Dedifferentiated amniotic fluid mesenchymal stem cell (primary cell): ENCODE measurements around the gene NAGK.

Experiments
- DNase-seq: peaks from one replicate; pipeline ENCODE4 v3.0.0-alpha.2; 2016; ENCODE audit errors: extremely low spot score

The NAGK gene

GRCh38 chr2:71108091-71108490, 39.6 kb downstream of the NAGK start:
- no peak for DNase-seq

DNA sequence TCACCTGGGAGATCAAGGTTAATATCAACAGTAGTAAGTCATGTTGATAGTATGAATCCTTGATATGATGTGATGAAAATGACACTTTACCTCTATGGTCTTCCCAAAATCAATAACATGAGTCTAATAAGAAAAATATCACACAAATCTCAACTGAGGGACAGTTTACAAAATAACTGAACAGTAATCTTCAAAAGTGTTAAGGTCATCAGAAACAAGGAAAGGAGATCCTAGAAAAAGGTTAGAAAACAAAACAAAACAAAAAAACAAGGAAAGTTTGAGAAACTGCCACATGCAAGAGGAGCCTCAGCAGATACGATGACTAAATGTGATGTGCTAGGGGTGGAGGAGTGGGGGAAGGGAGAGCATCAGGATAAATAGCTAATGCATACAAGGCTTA, 45.4 kb downstream of the NAGK start:
- no peak for DNase-seq

DNA sequence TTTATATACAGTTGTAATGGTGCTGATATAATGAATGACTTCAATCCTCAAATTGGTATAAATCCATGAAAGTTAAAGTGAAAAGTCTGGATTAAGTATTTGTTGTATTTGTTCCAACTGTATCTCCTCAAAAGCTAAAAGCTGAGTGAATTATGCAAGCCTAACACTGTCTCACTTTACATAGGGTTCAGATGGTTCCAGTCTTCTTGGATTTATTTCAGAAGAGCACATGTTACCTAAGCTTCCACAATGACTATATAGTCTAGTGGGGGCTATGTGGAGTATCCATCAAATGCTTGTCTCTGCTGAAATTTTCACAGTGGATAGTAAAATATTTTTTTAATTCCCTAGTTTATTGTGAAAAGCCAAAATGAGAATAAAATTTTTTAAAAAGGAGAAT, 48.6 kb downstream of the NAGK start:
- DNase-seq = no peak

DNA sequence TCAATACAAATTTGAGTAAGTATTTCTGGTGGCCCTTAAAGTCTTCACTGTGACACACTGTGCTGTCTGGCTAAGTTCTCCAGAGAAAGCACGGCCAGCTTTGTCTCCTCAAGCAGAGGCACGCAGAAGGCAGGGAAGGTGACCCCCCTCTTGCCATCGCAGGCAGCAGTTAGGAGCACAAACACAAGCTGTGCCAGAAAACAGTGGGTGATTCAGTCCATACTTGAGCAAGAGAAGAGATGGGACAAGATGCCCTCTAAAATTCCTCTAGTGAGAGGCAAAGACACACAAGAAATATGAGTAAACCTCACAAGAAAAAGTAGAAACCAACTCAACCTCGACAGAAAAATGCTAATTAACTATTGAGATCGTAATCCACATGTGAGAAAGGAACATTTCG, 51.7 kb downstream of the NAGK start:
- DNase-seq = no peak

DNA sequence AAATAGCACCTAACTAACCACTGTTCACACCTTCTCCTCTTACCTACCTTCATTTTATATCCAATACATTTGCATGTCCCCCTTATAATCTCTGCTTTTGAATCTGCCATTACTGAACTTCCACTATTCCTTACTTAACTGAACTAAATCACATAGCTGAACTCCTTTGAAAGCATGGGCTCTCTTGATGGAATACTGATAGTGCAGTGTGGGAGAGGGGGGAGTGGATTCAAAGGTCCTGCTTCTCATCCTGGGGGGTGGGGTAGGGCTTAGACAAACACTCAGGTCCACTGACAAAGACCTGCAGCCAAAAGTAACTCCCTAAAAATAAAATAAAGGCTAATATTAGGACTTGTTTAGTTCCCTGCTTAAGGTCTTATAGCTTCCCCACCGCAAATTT, 53.0 kb downstream of the NAGK start:
- DNase-seq = no peak

GRCh38 chr2:71122387-71123298, 54.2 kb downstream of the NAGK start:
- no peak for DNase-seq

DNA sequence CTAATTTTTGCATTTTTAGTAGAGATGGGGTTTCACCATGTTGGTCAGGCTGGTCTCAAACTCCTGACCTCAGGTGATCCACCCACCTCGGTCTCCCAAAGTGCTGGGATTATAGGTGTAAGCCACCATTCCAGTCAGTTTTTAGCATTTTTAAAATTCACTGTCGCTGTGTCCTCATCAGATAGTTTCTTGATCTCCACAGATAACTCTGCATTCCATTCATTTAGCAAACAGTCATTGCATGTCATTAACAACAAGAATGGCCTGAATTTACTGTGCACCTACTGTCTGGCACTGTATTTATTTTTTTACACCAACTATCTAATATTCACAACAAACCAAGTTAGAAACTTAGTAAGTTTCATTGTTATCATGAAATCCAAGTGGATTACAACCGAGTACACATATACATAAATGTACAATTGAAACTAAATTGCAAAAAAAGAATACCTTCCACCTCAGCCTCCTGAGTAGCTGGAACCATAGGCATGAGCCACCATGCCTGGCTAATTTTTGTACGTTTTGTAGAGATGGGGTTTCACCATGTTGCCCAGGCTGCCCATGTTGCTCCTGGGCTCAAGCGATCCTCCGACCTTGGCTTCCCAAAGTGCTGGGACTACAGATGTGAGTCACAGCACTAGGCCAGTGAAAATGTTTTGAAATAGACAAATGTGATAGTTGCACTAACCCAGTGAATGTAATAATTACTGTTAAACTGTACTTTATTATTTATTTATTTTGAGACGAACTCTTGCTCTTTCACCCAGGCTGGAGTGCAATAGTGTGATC, 57.3 kb downstream of the NAGK start:
- DNase-seq = no peak

DNA sequence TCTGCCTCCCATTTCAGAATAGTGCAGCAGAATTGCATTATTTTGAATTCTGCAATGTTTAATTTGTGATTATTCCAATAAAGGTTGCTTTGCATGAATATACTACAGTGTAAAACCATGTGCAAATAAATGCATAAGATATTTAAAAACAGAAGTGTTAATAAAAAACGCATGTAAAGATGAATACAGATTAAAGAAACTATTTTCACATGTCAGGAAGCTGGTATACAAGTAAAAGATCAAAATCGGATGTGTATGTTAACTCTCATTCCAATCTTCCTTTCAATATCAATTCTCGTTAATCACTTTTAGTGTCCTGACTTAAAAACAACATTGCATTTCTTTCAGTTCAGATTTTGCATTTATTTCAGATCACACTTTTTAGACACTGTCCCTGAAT, 58.5 kb downstream of the NAGK start:
- DNase-seq = no peak
